Activated naive CD4-positive, alpha-beta T cell treated with anti-CD3 and anti-CD28 coated beads, Interleukin-2, amount 50 U/mL, for 72 hours (primary cell): ENCODE measurements around the gene DAPK1. TPM values are rescaled to one million over a fixed set of nuclear protein-coding genes. Genes with fewer than 3 reads are reported as not detected.

Experiments
- ATAC-seq, 2 donors: fragments of 150-1000 bp; cut with Tn5 transposase; 2 replicates each; pipeline ENCODE4 v1.10.0; 2021; ENCODE audit warnings: mild to moderate bottlenecking in 2 of 2, moderate library complexity in 2 of 2
- DNase-seq, 2 donors: peaks; one replicate each; pipeline ENCODE4 v3.0.0; 2021 to 2022; ENCODE audit warnings: low spot score in 2 of 2
- H3K27ac Mint-ChIP-seq, 2 donors: one replicate each; pipeline ENCODE4 v1.8.0; 2022; ENCODE audit warnings: mild to moderate bottlenecking in 2 of 2, mixed read lengths in 2 of 2
- H3K36me3 Mint-ChIP-seq, 2 donors: one replicate each; pipeline ENCODE4 v1.8.0; 2022; ENCODE audit warnings: mixed read lengths in 2 of 2
- H3K9me3 Mint-ChIP-seq, 2 donors: one replicate each; pipeline ENCODE4 v1.8.0; 2022; ENCODE audit warnings: mixed read lengths in 2 of 2
- total RNA-seq, 2 donors: library from RNA; stranded (reverse); gene quantifications; one replicate each; pipeline ENCODE4 v1.2.3, GENCODE V29; 2022

Gene DAPK1
- total RNA-seq, 2 donors from 2014 or later, result 1.6 to 2.3 TPM

DNA sequence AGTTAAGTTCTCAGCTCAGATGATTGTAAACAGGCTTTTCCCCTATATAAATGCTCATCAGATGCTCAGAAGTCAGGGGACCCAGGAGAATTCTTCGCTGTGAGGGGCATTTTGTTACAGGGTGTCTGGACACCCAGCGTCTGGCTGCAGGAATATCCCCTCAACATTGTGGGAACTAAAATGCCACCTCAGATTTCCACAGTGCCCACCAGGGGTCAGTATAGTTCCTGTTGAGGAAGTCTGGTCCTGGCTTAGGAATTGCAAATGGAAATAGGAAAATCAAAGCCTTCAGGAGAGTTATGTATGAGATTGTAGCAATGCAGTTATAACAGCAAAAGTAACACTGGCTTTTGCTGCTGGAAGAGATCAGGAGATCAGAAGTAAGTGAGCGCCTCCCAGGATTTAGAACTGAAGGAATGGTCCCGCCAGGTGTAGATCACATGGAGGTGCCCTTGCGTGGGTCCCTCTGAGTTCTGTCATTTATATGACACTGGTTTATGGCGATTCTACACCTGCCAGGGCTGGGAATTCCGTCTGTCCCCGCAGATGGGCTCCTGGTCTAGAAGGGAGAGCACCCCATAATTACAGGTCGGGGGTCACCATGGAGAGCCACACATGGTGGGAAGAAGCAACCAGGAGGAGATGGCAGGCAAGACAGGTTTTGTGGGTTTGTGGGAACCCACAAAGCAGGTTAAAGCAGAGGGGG is 181.1 kb downstream of the DAPK1 start:
- Mint-ChIP-seq H3K36me3 (no peaks in the 10 kb centered on the region), H3K9me3 (no peaks in the 10 kb centered on the region), H3K27ac (no peak overlapping the region)
- peak in 1 of 2 donors; percentile 35 for DNase-seq
- ATAC-seq, result no peak

DNA sequence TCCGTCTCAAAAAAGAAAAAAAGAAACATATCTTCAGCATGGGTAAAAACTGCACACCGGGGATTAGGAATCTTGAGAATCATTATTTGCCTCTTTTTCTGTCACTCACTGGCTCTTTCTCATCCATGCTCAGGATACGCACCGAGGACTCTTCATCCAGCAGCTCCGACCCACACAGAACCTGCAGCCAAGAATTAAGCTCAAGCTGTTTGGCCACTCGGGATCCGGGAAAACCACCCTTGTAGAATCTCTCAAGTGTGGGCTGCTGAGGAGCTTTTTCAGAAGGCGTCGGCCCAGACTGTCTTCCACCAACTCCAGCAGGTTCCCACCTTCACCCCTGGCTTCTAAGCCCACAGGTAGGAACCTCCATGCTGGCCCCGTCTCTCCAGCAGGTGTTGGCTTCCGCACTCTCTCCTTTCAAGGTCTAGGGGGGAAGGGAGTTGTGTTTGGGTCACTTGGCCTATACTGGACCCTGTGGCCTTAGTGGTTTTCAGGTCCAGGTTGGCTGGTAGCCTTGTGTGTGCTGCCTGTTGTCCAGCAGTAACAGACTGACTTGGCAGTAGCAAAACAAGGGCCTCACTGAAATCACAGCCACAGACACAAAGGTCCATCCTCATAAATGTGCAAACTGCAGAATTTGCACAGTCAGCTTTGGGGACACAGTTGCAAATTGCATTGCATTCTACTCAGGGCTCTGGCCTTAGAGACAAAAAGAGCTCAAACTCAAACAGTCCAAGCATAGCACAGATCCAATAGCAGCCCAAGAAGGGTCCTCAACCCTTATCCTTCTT is 183.8 kb downstream of the DAPK1 start:
- ATAC-seq (no peak), DNase-seq (no peak)
- Mint-ChIP-seq H3K9me3 (no peaks in the 10 kb centered on the region), H3K27ac (no peak overlapping the region), H3K36me3 (no peaks in the 10 kb centered on the region)

- ATAC-seq (no peak), DNase-seq (no peak)
- Mint-ChIP-seq H3K27ac (no peak overlapping the region), H3K36me3 (no peaks in the 10 kb centered on the region), H3K9me3 (no peaks in the 10 kb centered on the region)
Observed at GRCh38 chr9:87682085-87682484, 184.4 kb downstream of the DAPK1 start.

DNA sequence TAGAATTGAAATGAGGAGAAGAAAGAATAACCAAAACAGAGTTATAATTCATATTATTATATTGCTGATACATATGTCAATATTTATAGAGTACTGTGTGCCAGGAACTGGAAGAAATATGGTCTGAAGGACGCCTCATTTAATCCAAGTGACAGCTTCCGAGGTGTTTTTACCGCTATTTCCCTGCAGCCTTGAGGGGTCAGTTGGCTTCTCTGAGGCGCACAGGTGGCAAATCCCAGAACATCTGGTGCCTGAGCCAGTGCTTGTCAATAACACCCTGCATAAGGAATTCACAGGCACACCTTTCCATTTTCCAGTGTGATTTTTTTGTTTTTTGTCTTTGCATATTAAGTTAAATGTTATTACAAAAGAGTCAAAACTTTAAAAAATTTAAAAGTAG is 185.0 kb downstream of the DAPK1 start:
- Mint-ChIP-seq H3K27ac (no peak overlapping the region), H3K36me3 (no peaks in the 10 kb centered on the region), H3K9me3 (no peaks in the 10 kb centered on the region)

DNA sequence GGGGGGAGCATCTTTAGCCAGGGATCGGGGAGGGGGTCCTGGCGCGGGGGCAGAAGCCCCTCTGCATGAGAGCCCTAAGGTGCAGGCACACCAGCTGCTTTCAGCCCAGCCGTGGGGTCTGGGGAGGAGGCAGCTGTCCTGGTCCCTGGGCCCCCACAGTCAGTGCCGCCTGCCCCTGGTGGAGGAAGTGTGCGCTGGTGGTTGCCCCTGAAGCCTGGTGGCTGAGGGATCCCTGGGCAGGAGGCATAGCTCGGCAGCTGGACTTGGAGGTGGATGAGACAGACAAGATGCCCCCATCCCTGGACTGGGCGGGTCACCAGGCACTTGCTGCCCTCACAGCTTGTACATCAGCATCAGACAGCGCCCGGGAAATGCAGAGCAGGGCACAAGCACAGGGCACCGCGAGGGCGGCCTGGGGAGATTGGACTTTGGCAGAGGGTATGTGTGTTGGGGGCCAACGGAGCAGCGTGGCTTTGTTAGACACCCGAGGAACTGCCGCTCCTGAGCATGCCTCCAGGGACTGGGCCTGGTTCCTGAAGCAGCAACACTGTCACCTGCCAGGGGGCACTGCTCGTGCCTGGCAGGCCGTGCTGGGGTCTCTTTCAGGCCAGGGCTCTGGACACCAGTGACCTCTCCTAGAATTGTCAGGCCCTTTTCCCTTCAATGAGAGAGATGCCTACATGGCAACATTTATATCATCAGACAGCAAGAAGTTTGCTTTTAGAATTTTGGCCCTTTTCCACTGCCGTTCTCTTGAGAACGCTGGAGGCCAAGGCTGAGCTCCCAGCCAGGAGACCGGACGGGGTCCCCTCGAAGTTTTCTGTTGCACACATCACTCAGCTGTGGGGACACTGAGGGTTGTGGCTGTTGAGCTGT is 186.3 kb downstream of the DAPK1 start:
- ATAC-seq, result no peak
- DNase-seq, result no peak
- Mint-ChIP-seq H3K27ac (no peak overlapping the region), H3K36me3 (no peaks in the 10 kb centered on the region), H3K9me3 (no peaks in the 10 kb centered on the region)

More for the DNA sequence above, 185.0 kb downstream of the DAPK1 start:
- ATAC-seq (no peak), DNase-seq (no peak)

- no peak for DNase-seq
- Mint-ChIP-seq H3K36me3 (peaks cover 0 to 7% of the 10 kb centered on the region in 2 donors), H3K27ac (no peak overlapping the region), H3K9me3 (peaks cover 0 to 6% of the 10 kb centered on the region in 2 donors)
- ATAC-seq, result no peak
Observed at GRCh38 chr9:87684627-87685219, 187.1 kb downstream of the DAPK1 start.

DNA sequence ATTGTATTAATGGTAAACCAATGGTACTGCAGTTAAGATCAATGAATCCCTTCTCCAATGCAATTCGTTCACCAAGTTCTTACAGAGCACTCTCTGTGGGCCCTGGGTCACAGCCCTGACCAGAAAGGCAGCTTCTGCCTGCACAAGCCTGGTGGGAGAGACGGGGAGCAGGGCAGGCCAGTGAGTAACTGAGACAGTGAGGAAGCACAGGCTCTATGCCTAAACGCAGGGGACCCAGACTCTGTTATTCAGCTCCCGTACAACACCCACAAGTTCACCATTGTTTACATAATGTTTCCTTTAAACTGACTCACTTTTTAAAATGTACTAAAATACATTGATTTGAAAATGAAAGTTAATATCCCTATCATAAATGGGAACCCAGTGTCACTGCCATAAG is 187.8 kb downstream of the DAPK1 start:
- ATAC-seq (peak; percentile 30 to 50), DNase-seq (no peak)
- peaks cover 0 to 7% of the 10 kb centered on the region in 2 donors for H3K36me3 Mint-ChIP-seq
- H3K27ac Mint-ChIP-seq, result peak overlapping the region in 1 of 2 donors; percentile 65
- peaks cover 0 to 6% of the 10 kb centered on the region in 2 donors for H3K9me3 Mint-ChIP-seq

- DNase-seq (no peak), ATAC-seq (peak in 1 of 2 donors; percentile 50)
- peak overlapping the region in 1 of 2 donors; percentile 65 for H3K27ac Mint-ChIP-seq
- peaks cover 0 to 7% of the 10 kb centered on the region in 2 donors for H3K36me3 Mint-ChIP-seq
- H3K9me3 Mint-ChIP-seq, result peaks cover 0 to 6% of the 10 kb centered on the region in 2 donors
Observed at GRCh38 chr9:87685871-87686519, 188.3 kb downstream of the DAPK1 start.

DNA sequence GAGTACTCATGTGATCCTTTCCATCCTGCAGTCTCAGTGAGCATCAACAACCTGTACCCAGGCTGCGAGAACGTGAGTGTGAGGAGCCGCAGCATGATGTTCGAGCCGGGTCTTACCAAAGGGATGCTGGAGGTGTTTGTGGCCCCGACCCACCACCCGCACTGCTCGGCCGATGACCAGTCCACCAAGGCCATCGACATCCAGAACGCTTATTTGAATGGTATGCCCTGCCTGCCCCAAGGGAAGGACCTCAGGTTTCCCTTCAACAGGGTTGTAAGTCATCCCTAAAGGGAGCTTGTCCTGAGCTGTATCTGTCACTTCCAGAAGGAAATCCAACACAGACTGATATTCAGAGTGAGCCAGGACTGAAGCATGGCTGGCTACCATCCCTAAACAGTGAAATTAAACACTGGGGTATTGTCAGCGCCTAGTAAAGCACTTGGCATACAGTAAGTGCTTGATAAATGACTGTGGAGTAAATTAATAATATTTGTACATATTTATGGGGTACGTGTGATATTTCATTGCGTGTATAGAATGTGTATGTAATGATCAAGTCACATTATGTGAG is 188.9 kb downstream of the DAPK1 start:
- peaks cover 0 to 10% of the 10 kb centered on the region in 2 donors for H3K36me3 Mint-ChIP-seq
- peak overlapping the region in 1 of 2 donors; percentile 65 for H3K27ac Mint-ChIP-seq
- peaks cover 0 to 6% of the 10 kb centered on the region in 2 donors for H3K9me3 Mint-ChIP-seq
- ATAC-seq (no peak), DNase-seq (no peak)

- no peak for DNase-seq
- ATAC-seq, result no peak
- Mint-ChIP-seq H3K36me3 (peaks cover 0 to 11% of the 10 kb centered on the region in 2 donors), H3K9me3 (peaks cover 0 to 6% of the 10 kb centered on the region in 2 donors), H3K27ac (no peak overlapping the region)
Observed at GRCh38 chr9:87687207-87687606, 189.5 kb downstream of the DAPK1 start.

DNA sequence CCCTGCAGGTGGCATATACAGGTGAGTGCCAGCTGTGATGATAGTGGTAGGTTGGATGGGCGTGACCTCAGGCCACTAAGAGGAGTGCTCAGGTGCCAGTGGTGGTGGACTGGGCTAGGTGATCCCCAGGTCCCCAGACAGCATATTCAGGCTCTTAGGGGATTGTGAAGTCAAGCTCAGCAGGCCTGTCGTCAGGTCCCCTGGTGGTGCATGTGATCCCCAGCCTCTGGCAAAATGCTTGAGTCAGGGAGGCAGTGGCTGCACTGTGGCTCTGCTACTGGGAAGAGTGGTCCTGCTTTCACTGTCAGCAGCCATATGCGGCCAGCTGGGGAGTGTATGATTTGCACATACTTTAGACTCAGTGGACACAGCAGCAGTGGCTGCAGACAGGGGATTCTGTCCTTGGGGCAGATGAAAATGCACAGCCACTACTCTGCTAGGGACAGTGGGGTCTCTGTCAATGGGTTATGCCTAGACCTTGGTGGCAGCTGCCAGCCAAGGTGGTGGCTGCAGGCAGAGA is 196.6 kb downstream of the DAPK1 start:
- no peak overlapping the region for H3K27ac Mint-ChIP-seq
- no peak for DNase-seq
- H3K9me3 Mint-ChIP-seq, result peaks cover 12 to 15% of the 10 kb centered on the region in 2 donors
- peaks cover 8 to 13% of the 10 kb centered on the region in 2 donors for H3K36me3 Mint-ChIP-seq
- ATAC-seq, result no peak

- ATAC-seq, result no peak
Observed at GRCh38 chr9:87695523-87695922, 197.9 kb downstream of the DAPK1 start.

GRCh38 chr9:87696641-87697040 is 199.0 kb downstream of the DAPK1 start:
- Mint-ChIP-seq H3K9me3 (peaks cover 11 to 12% of the 10 kb centered on the region in 2 donors), H3K27ac (no peak overlapping the region), H3K36me3 (peaks cover 5 to 8% of the 10 kb centered on the region in 2 donors)
- peak in 1 of 2 donors; percentile 80 for ATAC-seq
- no peak for DNase-seq

More at GRCh38 chr9:87695523-87695922, 197.9 kb downstream of the DAPK1 start:
- Mint-ChIP-seq H3K36me3 (peaks cover 8% of the 10 kb centered on the region in 2 donors), H3K9me3 (peaks cover 11 to 12% of the 10 kb centered on the region in 2 donors), H3K27ac (no peak overlapping the region)
- no peak for DNase-seq

DNA sequence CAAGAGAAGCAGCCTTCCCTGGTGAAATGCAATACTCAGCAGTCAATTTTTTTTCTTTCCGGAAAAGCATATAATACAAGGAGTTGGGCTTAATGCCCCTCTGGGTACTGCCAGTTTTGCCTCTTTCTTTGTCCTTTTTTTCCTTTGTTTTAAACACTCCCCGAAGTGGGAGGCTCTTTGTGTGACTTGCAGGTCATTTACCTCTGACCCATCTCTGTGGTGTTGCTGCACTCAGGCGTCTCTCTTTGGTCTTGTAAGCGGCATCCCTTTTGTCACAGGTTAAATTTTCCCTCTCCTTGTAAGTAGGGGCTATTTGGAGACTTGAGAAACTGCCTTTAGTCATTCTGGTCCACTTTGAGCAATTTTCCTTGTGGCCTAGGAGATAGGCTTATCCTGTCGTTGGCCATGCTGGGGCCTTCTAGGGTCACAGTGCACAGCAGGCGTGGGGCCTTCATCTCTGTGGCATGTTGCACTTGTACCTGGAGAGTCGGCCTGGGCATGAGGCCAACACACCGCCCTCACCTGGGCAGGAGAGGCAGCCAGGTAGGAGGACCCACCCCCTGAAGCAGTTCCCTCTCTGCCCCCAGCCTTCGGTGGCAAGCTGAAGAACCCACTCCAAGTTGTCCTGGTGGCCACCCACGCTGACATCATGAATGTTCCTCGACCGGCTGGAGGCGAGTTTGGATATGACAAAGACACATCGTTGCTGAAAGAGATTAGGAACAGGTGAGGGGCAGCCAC is 200.6 kb downstream of the DAPK1 start:
- Mint-ChIP-seq H3K36me3 (peaks cover 0 to 7% of the 10 kb centered on the region in 2 donors), H3K27ac (no peak overlapping the region), H3K9me3 (peaks cover 7% of the 10 kb centered on the region in 2 donors)
- DNase-seq (no peak), ATAC-seq (no peak)

GRCh38 chr9:87699835-87700234 is 202.2 kb downstream of the DAPK1 start:
- ATAC-seq (no peak), DNase-seq (no peak)
- H3K9me3 Mint-ChIP-seq, result no peaks in the 10 kb centered on the region
- no peaks in the 10 kb centered on the region for H3K36me3 Mint-ChIP-seq
- H3K27ac Mint-ChIP-seq, result no peak overlapping the region
